K562 (cell line): ENCODE measurements around the gene BBX. TPM values are rescaled to one million over a fixed set of nuclear protein-coding genes. Genes with fewer than 3 reads are reported as not detected.

Source experiments
- ATAC-seq: fragments of 200-7000 bp; cut with Tn5 transposase; 3 replicates; pipeline ENCODE4 v1.9.1; 2020; ENCODE audit warnings: moderate library complexity
- BruUV-seq: library from RNA; stranded (reverse); fragments of 400-500 nt; replicated peaks from 2 replicates; lab custom pipeline; 2021; lab: Mats Ljungman, UMichigan
- CTCF ChIA-PET: fragments of 300-600 bp; formaldehyde crosslinking; extraction: SDS; loops from one replicate; lab custom pipeline; 2021; ENCODE audit warnings: low intra/inter-chr PET ratio; lab: Yijun Ruan, JAX
- POLR2A ChIA-PET: fragments of 300-600, 350-650 bp; sonication (Branson Sonifier 250); formaldehyde crosslinking; extraction: SDS; loops from one replicate; lab custom pipeline; 2021; ENCODE audit warnings: antibody characterized with exemption, inconsistent platforms; lab: Yijun Ruan, JAX
- DNase-seq, 4 experiments: peaks; one replicate each; pipeline versions ENCODE4 v3.0.0 to v3.0.0-alpha.2; 2011 to 2018; ENCODE audit warnings: low spot score in 3 of 4, mixed read lengths in 3 of 4; ENCODE audit errors: extremely low read depth in 1 of 4
- FAIRE-seq: peaks from 2 replicates; lab custom pipeline; 2011; peaks lifted over from hg19 to GRCh38; lab: Jason Lieb, UNC
- H2AFZ ChIP-seq: 2 replicates; pipeline ENCODE4 v1.6.0; 2011; ENCODE audit warnings: low read depth, low read length, control low read depth, inconsistent platforms
- H3K27ac ChIP-seq: fragments of 200-600 bp; 3 replicates; pipeline ENCODE4 v1.8.0; 2011; ENCODE audit warnings: low read depth, mild to moderate bottlenecking, control low read depth, inconsistent platforms, low read length, moderate library complexity, mixed read lengths; ENCODE audit errors: extremely low read depth
- H3K27me3 ChIP-seq, 2 experiments: fragments of 300-600 bp in 1 of 2; 2 replicates in 1 of 2; 3 replicates in 1 of 2; pipeline versions ENCODE4 v1.6.0 to v1.8.0; 2011; ENCODE audit warnings: inconsistent platforms in 2 of 2, low read length in 2 of 2, mild to moderate bottlenecking in 1 of 2, mixed read lengths in 1 of 2, moderate library complexity in 1 of 2; ENCODE audit not compliant: control insufficient read depth in 2 of 2, insufficient read depth in 2 of 2
- H3K36me3 ChIP-seq: fragments of 300-600 bp; 3 replicates; pipeline ENCODE4 v1.8.0; 2011; ENCODE audit warnings: mild to moderate bottlenecking, low read length, inconsistent platforms; ENCODE audit not compliant: control insufficient read depth, insufficient read depth
- H3K4me1 ChIP-seq, 2 experiments: fragments of 200-600 bp in 1 of 2; replicated peaks in 1 of 2; 2 replicates in 1 of 2; 3 replicates in 1 of 2; pipeline versions ENCODE4 v1.5.1 to v1.8.0; 2011; ENCODE audit warnings: inconsistent platforms in 2 of 2, low read length in 2 of 2, mild to moderate bottlenecking in 1 of 2, mixed read lengths in 1 of 2, moderate library complexity in 1 of 2; ENCODE audit not compliant: control insufficient read depth in 2 of 2, insufficient read depth in 2 of 2
- H3K4me2 ChIP-seq: 2 replicates; pipeline ENCODE4 v1.6.1; 2011; ENCODE audit warnings: low read length, control low read depth, inconsistent platforms, mixed read lengths; ENCODE audit not compliant: insufficient read depth
- H3K4me3 ChIP-seq: fragments of 200-600 bp; sonication (generic), shearing (Covaris generic); 2 replicates; pipeline ENCODE4 v1.5.1; 2016; ENCODE audit warnings: control low read depth, inconsistent platforms
- H3K79me2 ChIP-seq: fragments of 200-600 bp; 3 replicates; pipeline ENCODE4 v1.8.0; 2011; ENCODE audit warnings: low read length, inconsistent platforms; ENCODE audit not compliant: control insufficient read depth, insufficient read depth
- H3K9ac ChIP-seq, 2 experiments: 2 replicates each; pipeline versions ENCODE4 v1.6.0 to v1.6.1; 2011; ENCODE audit warnings: low read depth in 2 of 2, low read length in 2 of 2, control low read depth in 1 of 2, inconsistent platforms in 1 of 2, mild to moderate bottlenecking in 1 of 2, mixed read lengths in 1 of 2; ENCODE audit not compliant: insufficient read depth in 1 of 2
- H3K9me1 ChIP-seq: one replicate; pipeline ENCODE4 v1.6.0; 2011; ENCODE audit warnings: inconsistent platforms, mild to moderate bottlenecking, low read length, moderate library complexity; ENCODE audit not compliant: control insufficient read depth, insufficient read depth
- H3K9me3 ChIP-seq: replicated peaks from 2 replicates; pipeline ENCODE4 v1.5.1; 2011; ENCODE audit warnings: low read depth, low read length, inconsistent platforms; ENCODE audit not compliant: control insufficient read depth, insufficient read depth
- H4K20me1 ChIP-seq: replicated peaks from 2 replicates; pipeline ENCODE4 v1.6.1; 2011; ENCODE audit warnings: low read length, inconsistent platforms, mixed read lengths; ENCODE audit not compliant: control insufficient read depth, insufficient read depth
- CHD4 ChIP-seq: fragments of 200-600 bp; sonication (generic); IDR thresholded peaks from 3 replicates; pipeline ENCODE4 v1.6.1; 2012; ENCODE audit warnings: low read depth, mild to moderate bottlenecking, mixed read lengths, low read length, inconsistent platforms; ENCODE audit not compliant: insufficient read depth, insufficient replicate concordance, poor library complexity, severe bottlenecking
- SIX5 ChIP-seq, 2 experiments: IDR thresholded peaks; 2 replicates each; pipeline ENCODE4 v1.6.1; 2011; ENCODE audit warnings: low read length in 2 of 2, borderline replicate concordance in 1 of 2, low read depth in 1 of 2, mild to moderate bottlenecking in 1 of 2, moderate library complexity in 1 of 2; ENCODE audit not compliant: insufficient read depth in 1 of 2
- TCFL5 ChIP-seq: fragments of 250-450 bp; sonication (Bioruptor Pico); conservative IDR thresholded peaks from 2 replicates; pipeline ENCODE4 v1.6.1; 2021; ENCODE audit warnings: mild to moderate bottlenecking, moderate library complexity, matching md5 sums
- ZNF239 ChIP-seq: fragments of 250-450 bp; sonication (Bioruptor Pico); IDR thresholded peaks from 2 replicates; pipeline ENCODE4 v1.4.0; 2020; ENCODE audit warnings: mild to moderate bottlenecking
- WGBS: fragments of 100-300 bp; shearing (Covaris generic); methylation state at CpG from one replicate; pipeline ENCODE4 v1.1.6; 2016; ENCODE audit warnings: low coverage, mixed read lengths; ENCODE audit not compliant: insufficient coverage; ENCODE audit errors: missing lambda C conversion rate; 5-methylcytosine and 5-hydroxymethylcytosine counted together
- in situ Hi-C: fragments of 300-500 bp; cut with MboI; formaldehyde crosslinking; loops from 4 replicates; pipeline ENCODE4 v1.15.0; 2018; ENCODE audit warnings: inconsistent platforms, mixed read lengths
- intact Hi-C: fragments of 100-400 bp; cut with micrococcal nuclease; formaldehyde crosslinking; loops from 2 replicates; pipeline ENCODE4 v1.14.2; 2022
- polyA plus RNA-seq, 8 experiments: library from polyadenylated mRNA; depleted of rRNA in 4 of 8; stranded (reverse) in 5 of 8; unstranded in 3 of 8; fragments of >200 nt; fragmentation: Nextera tagmentation in 2 of 8; fragmentation: Illumina TruSeq in 1 of 8; extraction: Ambion mirVana in 2 of 8; extraction: Trizol in 1 of 8; gene quantifications; 2 replicates each; pipeline versions ENCODE4 v1.2.1 to v1.2.3, GENCODE V29; 2011 to 2014; ENCODE audit warnings: inconsistent platforms in 1 of 8, missing spikeins in 1 of 8
- total RNA-seq, 7 experiments: library from RNA; depleted of rRNA in 6 of 7; stranded (reverse); fragments of >200 nt in 6 of 7; fragmentation: Illumina TruSeq in 2 of 7; extraction: Trizol in 2 of 7; gene quantifications; 2 replicates each; pipeline versions ENCODE4 v1.2.1 to v1.2.3, GENCODE V29; 2011 to 2021; ENCODE audit warnings: low replicate concordance in 1 of 7

BBX gene
- total and polyA plus RNA-seq, 9 of the 15 experiments (the other 6 are each of a cell fraction or from before 2014, with no cell fraction given) = 4.9 to 19.5 (median 11.8) TPM

- FAIRE-seq = no peak
Measured at GRCh38 chr3:107685383-107685782, 162.6 kb downstream of the BBX start.

GRCh38 chr3:107687056-107687581, 164.4 kb downstream of the BBX start:
- POLR2A ChIA-PET = no interaction called here

More at GRCh38 chr3:107685383-107685782, 162.6 kb downstream of the BBX start:
- Histone ChIP-seq H3K4me1 (peaks cover 0 to 7% of the 10 kb centered on the region in 2 experiments; a peak in 1 of 5 replicates), H4K20me1 (no peaks in the 10 kb centered on the region), H3K27ac (no peak overlapping the region), H3K36me3 (no peaks in the 10 kb centered on the region), H3K9ac (no peak overlapping the region), H3K4me3 (no peak overlapping the region), H3K9me1 (no peaks in the 10 kb centered on the region), H3K79me2 (no peaks in the 10 kb centered on the region), H2AFZ (no peak overlapping the region), H3K27me3 (no peaks in the 10 kb centered on the region), H3K4me2 (no peak overlapping the region), H3K9me3 (no peaks in the 10 kb centered on the region)
- in situ Hi-C loops = no loop called here
- BruUV-seq = no TSS peak
- no peak for DNase-seq
- WGBS = 73% methylated on average over 2 of the region's 2 CpGs
- POLR2A ChIA-PET = no interaction called here
- CTCF ChIA-PET = no interaction called here
- intact Hi-C loops = no loop called here
- no peak for TF ChIP-seq SIX5 (IDR thresholded peaks at IDR 0.05; ENCODE audit: borderline replicate concordance in 1 of 2, insufficient read depth in 1 of 2, low read depth in 1 of 2, low read length in 2 of 2)
- no peak for ATAC-seq

More at GRCh38 chr3:107687056-107687581, 164.4 kb downstream of the BBX start:
- H3K9ac ChIP-seq = no peak overlapping the region
- peaks cover 0 to 7% of the 10 kb centered on the region in 2 experiments; a peak in 1 of 5 replicates for H3K4me1 ChIP-seq
- DNase-seq = peak in 1 of 4 experiments; percentile 5
- no peak overlapping the region for H3K27ac ChIP-seq
- BruUV-seq = no TSS peak
- no peaks in the 10 kb centered on the region for H3K9me1 ChIP-seq
- CTCF ChIA-PET = no interaction called here
- H3K4me2 ChIP-seq = no peak overlapping the region
- FAIRE-seq = no peak
- in situ Hi-C loops = no loop called here
- H3K79me2 ChIP-seq = no peaks in the 10 kb centered on the region
- H3K4me3 ChIP-seq = no peak overlapping the region
- no peaks in the 10 kb centered on the region for H3K36me3 ChIP-seq
- intact Hi-C loops = no loop called here
- TF ChIP-seq CHD4 = no peak
- TF ChIP-seq TCFL5 = no peak
- peak; percentile 73 for TF ChIP-seq ZNF239 (CRISPR knock-in tag)
- H4K20me1 ChIP-seq = no peaks in the 10 kb centered on the region
- H3K27me3 ChIP-seq = no peaks in the 10 kb centered on the region
- WGBS = 38% methylated on average over 5 of the region's 5 CpGs
- ATAC-seq = no peak
- no peaks in the 10 kb centered on the region for H3K9me3 ChIP-seq
- H2AFZ ChIP-seq = no peak overlapping the region
